Endothelial cell of umbilical vein (primary cell): ENCODE results near the gene NPTX1. TPM values are rescaled to one million over a fixed set of nuclear protein-coding genes. Genes with fewer than 3 reads are reported as not detected.

ENCODE experiments used
- BruUV-seq: library from RNA; stranded (reverse); fragments of 400-500 nt; replicated peaks from 2 replicates; lab custom pipeline; 2021; lab: Mats Ljungman, UMichigan
- CTCF ChIA-PET: fragments of 300-600, 350-600 bp; sonication (Branson Sonifier 250); formaldehyde crosslinking; loops from one replicate; lab custom pipeline; 2021; ENCODE audit warnings: antibody characterized with exemption, inconsistent platforms; lab: Charles Lee
- POLR2A ChIA-PET: fragments of 300-600, 350-600 bp; sonication (Branson Sonifier 250); formaldehyde crosslinking; loops from one replicate; lab custom pipeline; 2021; ENCODE audit warnings: antibody characterized with exemption, inconsistent platforms; lab: Charles Lee
- DNase-seq: peaks from one replicate; pipeline ENCODE4 v3.0.0-alpha.2; 2011; ENCODE audit warnings: low read depth, low spot score
- FAIRE-seq: peaks from 2 replicates; lab custom pipeline; 2011; peaks lifted over from hg19 to GRCh38; lab: Jason Lieb, UNC
- H2AFZ ChIP-seq: 2 replicates; pipeline ENCODE4 v1.6.0; 2012; ENCODE audit warnings: low read depth, low read length, control low read depth, inconsistent platforms
- H3K27ac ChIP-seq: 2 replicates; pipeline ENCODE4 v1.5.1; 2011; ENCODE audit warnings: low read depth, mild to moderate bottlenecking, control low read depth, low read length, moderate library complexity; ENCODE audit not compliant: insufficient read depth
- H3K27me3 ChIP-seq, 2 experiments: 2 replicates each; pipeline versions ENCODE4 v1.6.0 to v1.6.1; 2011; ENCODE audit warnings: low read length in 2 of 2, mixed read lengths in 1 of 2; ENCODE audit not compliant: control insufficient read depth in 2 of 2, insufficient read depth in 2 of 2
- H3K36me3 ChIP-seq, 2 experiments: 2 replicates in 1 of 2; 3 replicates in 1 of 2; pipeline ENCODE4 v1.5.1; 2011; ENCODE audit warnings: low read length in 2 of 2, mild to moderate bottlenecking in 1 of 2, moderate library complexity in 1 of 2; ENCODE audit not compliant: control insufficient read depth in 2 of 2, insufficient read depth in 2 of 2; ENCODE audit errors: extremely low read depth in 1 of 2
- H3K4me1 ChIP-seq: 3 replicates; pipeline ENCODE4 v1.5.1; 2011; ENCODE audit warnings: mild to moderate bottlenecking, low read length; ENCODE audit not compliant: control insufficient read depth, insufficient read depth; ENCODE audit errors: extremely low read depth
- H3K4me2 ChIP-seq: 2 replicates; pipeline ENCODE4 v1.6.1; 2011; ENCODE audit warnings: low read length, control low read depth, mixed read lengths; ENCODE audit not compliant: insufficient read depth
- H3K4me3 ChIP-seq, 3 experiments: fragments of 200-600 bp in 1 of 3; sonication (generic), shearing (Covaris generic) in 1 of 3; replicated peaks in 1 of 3; 2 replicates each; pipeline ENCODE4 v1.5.1; 2011 to 2016; ENCODE audit warnings: control low read depth in 3 of 3, low read length in 3 of 3, mild to moderate bottlenecking in 2 of 3, inconsistent platforms in 1 of 3, low read depth in 1 of 3, moderate library complexity in 1 of 3; ENCODE audit not compliant: insufficient read depth in 1 of 3
- H3K79me2 ChIP-seq: 2 replicates; pipeline ENCODE4 v1.6.0; 2012; ENCODE audit warnings: low read length, inconsistent platforms; ENCODE audit not compliant: control insufficient read depth, insufficient read depth
- H3K9ac ChIP-seq: replicated peaks from 2 replicates; pipeline ENCODE3; 2011; ENCODE audit warnings: low read length, control low read depth; ENCODE audit not compliant: insufficient read depth; ENCODE audit errors: extremely low read depth
- H3K9me1 ChIP-seq: replicated peaks from 3 replicates; pipeline ENCODE4 v1.6.0; 2011; ENCODE audit warnings: mild to moderate bottlenecking, low read length; ENCODE audit not compliant: control insufficient read depth, insufficient read depth; ENCODE audit errors: extremely low read depth
- H3K9me3 ChIP-seq: replicated peaks from 2 replicates; pipeline ENCODE4 v1.5.1; 2012; ENCODE audit warnings: low read length, inconsistent platforms; ENCODE audit not compliant: control insufficient read depth, insufficient read depth
- H4K20me1 ChIP-seq: replicated peaks from 2 replicates; pipeline ENCODE3; 2011; ENCODE audit warnings: mild to moderate bottlenecking, low read length; ENCODE audit not compliant: control insufficient read depth, insufficient read depth; ENCODE audit errors: extremely low read depth
- CTCF ChIP-seq, 2 donors: IDR thresholded peaks; 1 replicate in 1 of 2; 2 replicates in 1 of 2; pipeline ENCODE4 v1.5.1; 2011; ENCODE audit warnings: low read length in 2 of 2, mild to moderate bottlenecking in 2 of 2, moderate library complexity in 2 of 2, control low read depth in 1 of 2, inconsistent platforms in 1 of 2, low read depth in 1 of 2; ENCODE audit not compliant: insufficient read depth in 1 of 2; ENCODE audit errors: extremely low read depth in 1 of 2
- EZH2 ChIP-seq: IDR thresholded peaks from 2 replicates; pipeline ENCODE4 v1.6.1; 2012; ENCODE audit warnings: borderline replicate concordance, low read depth, mild to moderate bottlenecking, moderate library complexity, low read length, inconsistent platforms; ENCODE audit not compliant: severe bottlenecking
- FOS ChIP-seq: IDR thresholded peaks from 2 replicates; pipeline ENCODE4 v1.6.1; 2011; ENCODE audit warnings: mild to moderate bottlenecking, low read length, moderate library complexity, borderline replicate concordance; ENCODE audit not compliant: insufficient read depth
- GATA2 ChIP-seq: IDR thresholded peaks from 2 replicates; pipeline ENCODE4 v1.7.0; 2011; ENCODE audit warnings: low read depth, mild to moderate bottlenecking, moderate library complexity, mixed read lengths, low read length; ENCODE audit not compliant: insufficient read length, insufficient read depth
- JUN ChIP-seq: IDR thresholded peaks from 2 replicates; pipeline ENCODE4 v1.6.1; 2011; ENCODE audit warnings: borderline replicate concordance, low read depth; ENCODE audit not compliant: insufficient read length, insufficient read depth
- MAX ChIP-seq: IDR thresholded peaks from 2 replicates; pipeline ENCODE4 v1.6.1; 2011; ENCODE audit not compliant: insufficient read depth, insufficient read length
- POLR2A ChIP-seq: IDR thresholded peaks from 2 replicates; pipeline ENCODE4 v1.6.1; 2012; ENCODE audit warnings: low read depth, mild to moderate bottlenecking, control low read depth, low read length
- POLR2AphosphoS5 ChIP-seq: IDR thresholded peaks from 2 replicates; pipeline ENCODE4 v1.6.1; 2012; ENCODE audit warnings: low read depth, mild to moderate bottlenecking, control low read depth, low read length, moderate library complexity; ENCODE audit not compliant: insufficient read depth
- dilution Hi-C: fragments of 300-500 bp; cut with MboI; formaldehyde crosslinking; loops from one replicate; pipeline ENCODE4 v1.15.0; 2019; ENCODE audit warnings: low sequenced_read_pairs; ENCODE audit not compliant: extremely low pct_ligation_motif_present
- intact Hi-C: fragments of 100-400 bp; cut with micrococcal nuclease; formaldehyde crosslinking; loops from one replicate; pipeline ENCODE4 v1.10.0; 2022
- polyA plus RNA-seq, 4 experiments: library from polyadenylated mRNA; depleted of rRNA in 3 of 4; stranded (reverse) in 3 of 4; unstranded in 1 of 4; fragments of >200 nt; gene quantifications; 2 replicates each; pipeline versions ENCODE4 v1.2.1 to v1.2.3, GENCODE V29; 2011 to 2012; ENCODE audit warnings: missing spikeins in 1 of 4
- total RNA-seq: library from RNA; stranded (reverse); gene quantifications from 2 replicates; pipeline ENCODE4 v1.2.3, GENCODE V29; 2021

NPTX1 gene
- total and polyA plus RNA-seq, 2 donors (not counting 3 experiments of a cell fraction or from before 2014, with no cell fraction given), result 0.03 TPM; not detected in 1

- POLR2A ChIA-PET, result interaction anchor here (1.5 kb wide), 1 partner anchor 20 kb away, joined by 4 read pairs; no protein-coding TSS in a partner anchor
Measured at GRCh38 chr17:80474231-80474960, 2.0 kb downstream of the NPTX1 start.

More at GRCh38 chr17:80474231-80474960, 2.0 kb downstream of the NPTX1 start:
- intact Hi-C loops, result no loop called here
- H3K36me3 ChIP-seq, result no peaks in the 10 kb centered on the region
- H3K27me3 ChIP-seq, result peaks cover 61 to 68% of the 10 kb centered on the region in 2 experiments
- no peak overlapping the region for H2AFZ ChIP-seq
- H3K4me3 ChIP-seq, result no peak overlapping the region
- H3K9me3 ChIP-seq, result no peaks in the 10 kb centered on the region
- DNase-seq, result peak; percentile 27
- CTCF ChIA-PET, result interaction anchor here (1.2 to 3.0 kb wide), 5 partner anchors 11 to 425 kb away, joined by 4 to 9 read pairs (median 6); no protein-coding TSS in a partner anchor
- H3K79me2 ChIP-seq, result no peaks in the 10 kb centered on the region
- no peaks in the 10 kb centered on the region for H3K4me1 ChIP-seq
- H4K20me1 ChIP-seq, result no peaks in the 10 kb centered on the region
- H3K9ac ChIP-seq, result no peak overlapping the region
- no TSS peak for BruUV-seq
- TF ChIP-seq EZH2 (no peak), CTCF (IDR thresholded peaks at IDR 0.05; ENCODE audit: extremely low read depth in 1 of 2, insufficient read depth in 1 of 2, low read depth in 1 of 2, low read length in 2 of 2) (peak in 1 of 2 donors; percentile 23), POLR2AphosphoS5 (no peak), FOS (no peak), JUN (no peak), POLR2A (no peak), MAX (peak; percentile 17), GATA2 (no peak)
- dilution Hi-C loops, result no loop called here
- H3K9me1 ChIP-seq, result no peaks in the 10 kb centered on the region
- H3K4me2 ChIP-seq, result no peak overlapping the region
- FAIRE-seq, result no peak
- H3K27ac ChIP-seq, result no peak overlapping the region
